Ammon's horn (tissue), 1 donor: ENCODE measurements around the gene WFDC2.
A peak's percentile ranks its signal among the peaks of the same experiment; 100 is the strongest.
"Not testable (repeated sequence)": the region's sequence is repeated elsewhere in the genome, so short reads cannot be mapped to it uniquely, and the experiment has no call there.

ENCODE experiments used
- DNase-seq: peaks from one replicate; pipeline ENCODE4 v3.0.0-alpha.2; 2016; ENCODE audit warnings: low spot score

WFDC2 gene

GRCh38 chr20:45452238-45452637, 17.3 kb upstream of the WFDC2 start:
- DNase-seq: no peak

GRCh38 chr20:45452772-45453691, 16.5 kb upstream of the WFDC2 start:
- DNase-seq: no peak

- DNase-seq: no peak
Observed at GRCh38 chr20:45456632-45457031, 12.9 kb upstream of the WFDC2 start.

GRCh38 chr20:45459606-45460005, 9.9 kb upstream of the WFDC2 start:
- no peak for DNase-seq

GRCh38 chr20:45461225-45461624, 8.3 kb upstream of the WFDC2 start:
- no peak for DNase-seq

GRCh38 chr20:45462711-45463509, 6.6 kb upstream of the WFDC2 start:
- DNase-seq: no peak

- no peak for DNase-seq
Observed at GRCh38 chr20:45463709-45464108, 5.8 kb upstream of the WFDC2 start.

GRCh38 chr20:45465491-45466266, 3.9 kb upstream of the WFDC2 start:
- DNase-seq: no peak

GRCh38 chr20:45467172-45467571, 2.4 kb upstream of the WFDC2 start:
- DNase-seq: no peak

GRCh38 chr20:45467861-45468260, 1.7 kb upstream of the WFDC2 start:
- peak; percentile 23 for DNase-seq

GRCh38 chr20:45470262-45470931, 844 bp downstream of the WFDC2 start:
- DNase-seq: peak; percentile 21

- DNase-seq: peak; percentile 17
Observed at GRCh38 chr20:45470937-45471336, 1.4 kb downstream of the WFDC2 start.

GRCh38 chr20:45472286-45472685, 2.7 kb downstream of the WFDC2 start:
- DNase-seq: not testable (repeated sequence)

GRCh38 chr20:45477530-45478148, 8.1 kb downstream of the WFDC2 start:
- DNase-seq: not testable (repeated sequence)

- DNase-seq: no peak
Observed at GRCh38 chr20:45479822-45480221, 10.3 kb downstream of the WFDC2 start.

- DNase-seq: no peak
Observed at GRCh38 chr20:45484676-45485075, 15.1 kb downstream of the WFDC2 start.

- no peak for DNase-seq
Observed at GRCh38 chr20:45485388-45485787, 15.8 kb downstream of the WFDC2 start.

- no peak for DNase-seq
Observed at GRCh38 chr20:45487231-45487635, 17.7 kb downstream of the WFDC2 start.

GRCh38 chr20:45489083-45489531, 19.6 kb downstream of the WFDC2 start:
- DNase-seq: no peak

GRCh38 chr20:45495501-45495941, 26.0 kb downstream of the WFDC2 start:
- no peak for DNase-seq

GRCh38 chr20:45496166-45496565, 26.6 kb downstream of the WFDC2 start:
- DNase-seq: no peak
